Stimulated activated memory B cell treated with anti-CD40 and anti-IgM and Interleukin-4, amounts not matched to agents 10 μg/mL and 1 μg/mL and 100 μg/mL, for 72 hours (primary cell): ENCODE data around the gene ARL3.
"Not testable (repeated sequence)": the region's sequence is repeated elsewhere in the genome, so short reads cannot be mapped to it uniquely, and the experiment has no call there.

Experiments
- ATAC-seq: fragments of 150-1000 bp; cut with Tn5 transposase; 2 replicates; pipeline ENCODE4 v1.10.0; 2021
- H3K27ac Mint-ChIP-seq: one replicate; pipeline ENCODE4 v1.8.0; 2022; ENCODE audit warnings: mild to moderate bottlenecking, mixed read lengths
- H3K27me3 Mint-ChIP-seq: one replicate; pipeline ENCODE4 v1.8.0; 2022; ENCODE audit warnings: mixed read lengths
- H3K36me3 Mint-ChIP-seq: one replicate; pipeline ENCODE4 v1.8.0; 2022; ENCODE audit warnings: mixed read lengths
- H3K4me1 Mint-ChIP-seq: one replicate; pipeline ENCODE4 v1.8.0; 2022; ENCODE audit warnings: mixed read lengths
- H3K4me3 Mint-ChIP-seq: one replicate; pipeline ENCODE4 v1.8.0; 2022; ENCODE audit warnings: mild to moderate bottlenecking, moderate library complexity, mixed read lengths
- H3K9me3 Mint-ChIP-seq: one replicate; pipeline ENCODE4 v1.8.0; 2022; ENCODE audit warnings: mixed read lengths

The ARL3 gene

GRCh38 chr10:102698894-102699293, 15.3 kb downstream of the ARL3 start:
- Mint-ChIP-seq H3K27ac (no peak overlapping the region), H3K36me3 (peaks cover 42% of the 10 kb centered on the region), H3K9me3 (no peaks in the 10 kb centered on the region), H3K4me3 (no peak overlapping the region), H3K27me3 (no peaks in the 10 kb centered on the region), H3K4me1 (peaks cover 10% of the 10 kb centered on the region)
- ATAC-seq, result no peak

- H3K4me1 Mint-ChIP-seq, result peaks cover 10% of the 10 kb centered on the region
- peaks cover 42% of the 10 kb centered on the region for H3K36me3 Mint-ChIP-seq
Observed at GRCh38 chr10:102696736-102697135, 17.5 kb downstream of the ARL3 start.

GRCh38 chr10:102695401-102695800, 18.8 kb downstream of the ARL3 start:
- not testable (repeated sequence) for H3K9me3 Mint-ChIP-seq, H3K27me3 Mint-ChIP-seq, H3K4me3 Mint-ChIP-seq, ATAC-seq, H3K27ac Mint-ChIP-seq, H3K4me1 Mint-ChIP-seq
- H3K36me3 Mint-ChIP-seq, result peaks cover 42% of the 10 kb centered on the region

More at GRCh38 chr10:102696736-102697135, 17.5 kb downstream of the ARL3 start:
- no peak for ATAC-seq
- Mint-ChIP-seq H3K4me3 (no peak overlapping the region), H3K27ac (no peak overlapping the region), H3K27me3 (no peaks in the 10 kb centered on the region), H3K9me3 (no peaks in the 10 kb centered on the region)

- Mint-ChIP-seq H3K27ac (no peak overlapping the region), H3K27me3 (no peaks in the 10 kb centered on the region), H3K36me3 (peaks cover 21% of the 10 kb centered on the region), H3K9me3 (no peaks in the 10 kb centered on the region), H3K4me1 (no peaks in the 10 kb centered on the region), H3K4me3 (no peak overlapping the region)
- ATAC-seq, result no peak
Observed at GRCh38 chr10:102691285-102692066, 22.7 kb downstream of the ARL3 start.

- Mint-ChIP-seq H3K27ac (peak overlapping the region; percentile 26), H3K36me3 (peaks cover 14% of the 10 kb centered on the region)
Observed at GRCh38 chr10:102683736-102684135, 30.5 kb downstream of the ARL3 start.

GRCh38 chr10:102682981-102683380, 31.2 kb downstream of the ARL3 start:
- Mint-ChIP-seq H3K9me3 (no peaks in the 10 kb centered on the region), H3K27ac (no peak overlapping the region), H3K4me3 (no peak overlapping the region), H3K27me3 (no peaks in the 10 kb centered on the region), H3K36me3 (peaks cover 14% of the 10 kb centered on the region), H3K4me1 (peaks cover 7% of the 10 kb centered on the region)
- ATAC-seq, result no peak

More at GRCh38 chr10:102683736-102684135, 30.5 kb downstream of the ARL3 start:
- ATAC-seq, result no peak
- H3K9me3 Mint-ChIP-seq, result no peaks in the 10 kb centered on the region
- H3K27me3 Mint-ChIP-seq, result no peaks in the 10 kb centered on the region
- peaks cover 2% of the 10 kb centered on the region for H3K4me1 Mint-ChIP-seq
- no peak overlapping the region for H3K4me3 Mint-ChIP-seq

- H3K27me3 Mint-ChIP-seq, result no peaks in the 10 kb centered on the region
- H3K36me3 Mint-ChIP-seq, result peaks cover 14% of the 10 kb centered on the region
- H3K4me3 Mint-ChIP-seq, result no peak overlapping the region
- no peak overlapping the region for H3K27ac Mint-ChIP-seq
- no peak for ATAC-seq
- H3K4me1 Mint-ChIP-seq, result peaks cover 12% of the 10 kb centered on the region
- H3K9me3 Mint-ChIP-seq, result no peaks in the 10 kb centered on the region
Observed at GRCh38 chr10:102682416-102682815, 31.8 kb downstream of the ARL3 start.

- no peak for ATAC-seq
- Mint-ChIP-seq H3K4me1 (peaks cover 12% of the 10 kb centered on the region), H3K9me3 (no peaks in the 10 kb centered on the region), H3K4me3 (no peak overlapping the region), H3K27ac (no peak overlapping the region), H3K27me3 (no peaks in the 10 kb centered on the region), H3K36me3 (peaks cover 14% of the 10 kb centered on the region)
Observed at GRCh38 chr10:102681696-102682095, 32.5 kb downstream of the ARL3 start.

GRCh38 chr10:102679596-102679995, 34.6 kb downstream of the ARL3 start:
- ATAC-seq, result no peak
- peaks cover 7% of the 10 kb centered on the region for H3K36me3 Mint-ChIP-seq
- no peaks in the 10 kb centered on the region for H3K9me3 Mint-ChIP-seq
- no peaks in the 10 kb centered on the region for H3K27me3 Mint-ChIP-seq
- H3K4me1 Mint-ChIP-seq, result peaks cover 27% of the 10 kb centered on the region
- H3K27ac Mint-ChIP-seq, result peak overlapping the region; percentile 14
- H3K4me3 Mint-ChIP-seq, result no peak overlapping the region

GRCh38 chr10:102678842-102679289, 35.3 kb downstream of the ARL3 start:
- peaks cover 31% of the 10 kb centered on the region for H3K4me1 Mint-ChIP-seq
- H3K27me3 Mint-ChIP-seq, result no peaks in the 10 kb centered on the region
- no peak overlapping the region for H3K4me3 Mint-ChIP-seq

GRCh38 chr10:102678068-102678400, 36.2 kb downstream of the ARL3 start:
- peaks cover 36% of the 10 kb centered on the region for H3K4me1 Mint-ChIP-seq
- peaks cover 7% of the 10 kb centered on the region for H3K36me3 Mint-ChIP-seq
- H3K9me3 Mint-ChIP-seq, result no peaks in the 10 kb centered on the region
- no peaks in the 10 kb centered on the region for H3K27me3 Mint-ChIP-seq
- no peak for ATAC-seq
- peak overlapping the region; percentile 48 for H3K27ac Mint-ChIP-seq
- no peak overlapping the region for H3K4me3 Mint-ChIP-seq

More at GRCh38 chr10:102678842-102679289, 35.3 kb downstream of the ARL3 start:
- ATAC-seq, result peak; percentile 46
- peaks cover 7% of the 10 kb centered on the region for H3K36me3 Mint-ChIP-seq
- H3K9me3 Mint-ChIP-seq, result no peaks in the 10 kb centered on the region
- peak overlapping the region; percentile 14 for H3K27ac Mint-ChIP-seq

GRCh38 chr10:102677331-102678067, 36.7 kb downstream of the ARL3 start:
- Mint-ChIP-seq H3K36me3 (peaks cover 7% of the 10 kb centered on the region), H3K27ac (peak overlapping the region; percentile 48), H3K27me3 (no peaks in the 10 kb centered on the region), H3K9me3 (no peaks in the 10 kb centered on the region), H3K4me3 (no peak overlapping the region), H3K4me1 (peaks cover 36% of the 10 kb centered on the region)
- no peak for ATAC-seq

GRCh38 chr10:102676534-102677315, 37.5 kb downstream of the ARL3 start:
- peaks cover 36% of the 10 kb centered on the region for H3K4me1 Mint-ChIP-seq
- H3K27me3 Mint-ChIP-seq, result no peaks in the 10 kb centered on the region
- no peak overlapping the region for H3K4me3 Mint-ChIP-seq
- H3K9me3 Mint-ChIP-seq, result no peaks in the 10 kb centered on the region
- peak overlapping the region; percentile 85 for H3K27ac Mint-ChIP-seq
- no peak for ATAC-seq
- H3K36me3 Mint-ChIP-seq, result no peaks in the 10 kb centered on the region

GRCh38 chr10:102675666-102676533, 38.3 kb downstream of the ARL3 start:
- Mint-ChIP-seq H3K4me1 (peaks cover 36% of the 10 kb centered on the region), H3K36me3 (no peaks in the 10 kb centered on the region), H3K27ac (peak overlapping the region; percentile 85), H3K9me3 (no peaks in the 10 kb centered on the region), H3K4me3 (no peak overlapping the region), H3K27me3 (no peaks in the 10 kb centered on the region)
- peak; percentile 88 for ATAC-seq
